Measurements from ENCODE around the gene ENTPD2. TPM values are rescaled to one million over a fixed set of nuclear protein-coding genes. Genes with fewer than 3 reads are reported as not detected.
A peak's percentile ranks its signal among the peaks of the same experiment; 100 is the strongest.

Gene ENTPD2
- total and polyA plus RNA-seq, 9 of the 15 experiments (the other 6 are each of a cell fraction or from before 2014, with no cell fraction given) = 0.04 to 0.60 (median 0.14) TPM; not detected in 4

- peak; percentile 23; the same call in 1 of the 2 replicates for TF ChIP-seq ATF3 (IDR thresholded peaks at IDR 0.05)
- no peak for TF ChIP-seq ATF3 (CRISPR knock-in tag; conservative IDR thresholded peaks at IDR 0.05)
Measured at GRCh38 chr9:137053944-137054931, at the start of gene ENTPD2 (continued).

GRCh38 chr9:137103206-137103999 is 49.5 kb upstream of the ENTPD2 start:
- no peak for DNase-seq (ENCODE audit: extremely low read depth in 1 of 4, low spot score in 3 of 4)
- no peaks in the 10 kb centered on the region for H3K27me3 ChIP-seq (ENCODE audit: control insufficient read depth in 2 of 2, insufficient read depth in 2 of 2, low read length in 2 of 2)
- no peak overlapping the region for H3K4me2 ChIP-seq (ENCODE audit: insufficient read depth, low read length)
- POLR2A ChIA-PET = interaction anchor here (0.6 to 1.2 kb wide), 2 partner anchors 13 to 17 kb away, joined by 4 read pairs; no protein-coding TSS in a partner anchor
- H3K36me3 ChIP-seq (ENCODE audit: control insufficient read depth, insufficient read depth, low read length) = peaks cover 94% of the 10 kb centered on the region
- TF ChIP-seq HCFC1 (IDR thresholded peaks at IDR 0.05; ENCODE audit: low read depth, low read length) (no peak), RBM25 (IDR thresholded peaks at IDR 0.05; ENCODE audit: low read depth, low read length, severe bottlenecking) (no peak), NUFIP1 (IDR thresholded peaks at IDR 0.05; ENCODE audit: partially characterized antibody) (no peak), MED1 (CRISPR knock-in tag; IDR thresholded peaks at IDR 0.05; ENCODE audit: borderline replicate concordance) (0 out of 2 replicates have a peak, but pooled peaks have one; percentile 27), RFX1 (IDR thresholded peaks at IDR 0.05) (no peak), ZC3H4 (CRISPR knock-in tag; IDR thresholded peaks at IDR 0.05; ENCODE audit: borderline replicate concordance) (peak; percentile 59; the same call in 1 of the 2 replicates), ZNF589 (CRISPR knock-in tag; IDR thresholded peaks at IDR 0.05; ENCODE audit: low read depth) (no peak), GABPB2 (CRISPR knock-in tag; conservative IDR thresholded peaks at IDR 0.05) (no peak), MXI1 (IDR thresholded peaks at IDR 0.05; ENCODE audit: low read depth, low read length) (no peak), ZBTB12 (CRISPR knock-in tag; IDR thresholded peaks at IDR 0.05) (no peak), PCBP2 (IDR thresholded peaks at IDR 0.05; ENCODE audit: low read depth, low read length, poor library complexity, severe bottlenecking) (no peak), MCM5 (IDR thresholded peaks at IDR 0.05; ENCODE audit: low read depth) (no peak)
- peaks cover 0 to 15% of the 10 kb centered on the region in 2 experiments; a peak in 2 of 5 replicates for H3K4me1 ChIP-seq (replicated peaks in 1 of 2; ENCODE audit: control insufficient read depth in 2 of 2, insufficient read depth in 2 of 2, low read length in 2 of 2)
- no peak for FAIRE-seq
- no peak overlapping the region for H3K4me3 ChIP-seq
- CTCF ChIA-PET (ENCODE audit: low intra/inter-chr PET ratio) = no interaction called here
- H3K79me2 ChIP-seq (ENCODE audit: control insufficient read depth, insufficient read depth, low read length) = no peaks in the 10 kb centered on the region
- in situ Hi-C loops (cut with MboI) (no loop called here), intact Hi-C loops (cut with micrococcal nuclease) (no loop called here)
- 90% methylated on average over 36 of the region's 37 CpGs for WGBS (ENCODE audit: insufficient coverage, low coverage, missing lambda C conversion rate)
- BruUV-seq (replicated peaks) = no TSS peak
- ATAC-seq = no peak
- no peaks in the 10 kb centered on the region for H3K9me1 ChIP-seq (ENCODE audit: control insufficient read depth, insufficient read depth, low read length)
- no peak overlapping the region for H2AFZ ChIP-seq (ENCODE audit: low read depth, low read length)
- no peak overlapping the region for H3K27ac ChIP-seq (ENCODE audit: extremely low read depth, low read depth, low read length)
- peaks cover 22% of the 10 kb centered on the region for H3K9me3 ChIP-seq (replicated peaks; ENCODE audit: control insufficient read depth, insufficient read depth, low read depth, low read length)
- H4K20me1 ChIP-seq (replicated peaks; ENCODE audit: control insufficient read depth, insufficient read depth, low read length) = no peaks in the 10 kb centered on the region
- no peak overlapping the region for H3K9ac ChIP-seq (ENCODE audit: insufficient read depth in 1 of 2, low read depth in 2 of 2, low read length in 2 of 2)

Measured in K562 (cell line).